Tibial nerve (tissue), 4 donors: Measurements from ENCODE around the gene PCDH7. TPM values are rescaled to one million over a fixed set of nuclear protein-coding genes. Genes with fewer than 3 reads are reported as not detected.

Source experiments
- DNase-seq, 2 donors: peaks; one replicate each; pipeline ENCODE4 v3.0.0-alpha.2; 2019; ENCODE audit warnings: low spot score in 2 of 2
- H3K27ac ChIP-seq, 4 donors: fragments of 200-600 bp; sonication (generic) in 3 of 4; one replicate each; pipeline ENCODE4 v1.5.1; 2017 to 2019; ENCODE audit warnings: mild to moderate bottlenecking in 1 of 4
- H3K27me3 ChIP-seq, 2 donors: fragments of 200-600 bp; sonication (generic) in 1 of 2; one replicate each; pipeline versions ENCODE4 v1.5.1 to v1.6.0; 2017 to 2019
- H3K36me3 ChIP-seq, 3 donors: fragments of 200-600 bp; sonication (generic); one replicate each; pipeline ENCODE4 v1.5.1; 2018 to 2019
- H3K4me1 ChIP-seq, 4 donors: fragments of 200-600 bp; sonication (generic) in 3 of 4; one replicate each; pipeline ENCODE4 v1.5.1; 2017 to 2019
- H3K4me3 ChIP-seq, 4 donors: fragments of 200-600 bp; sonication (generic) in 3 of 4; one replicate each; pipeline ENCODE4 v1.5.1; 2017 to 2019; ENCODE audit warnings: mild to moderate bottlenecking in 1 of 4, moderate library complexity in 1 of 4
- H3K9me3 ChIP-seq, 4 donors: fragments of 200-600 bp; sonication (generic) in 3 of 4; one replicate each; pipeline ENCODE4 v1.5.1; 2017 to 2019
- EP300 ChIP-seq, 2 donors: sonication (generic); formaldehyde crosslinking; IDR thresholded peaks; one replicate each; pipeline ENCODE4 v1.6.1; 2017; ENCODE audit warnings: antibody characterized with exemption in 2 of 2, mild to moderate bottlenecking in 1 of 2
- POLR2A ChIP-seq, 2 donors: fragments of 450-650 bp; IDR thresholded peaks; one replicate each; pipeline ENCODE4 v1.6.1; 2017; ENCODE audit warnings: antibody characterized with exemption in 2 of 2, mild to moderate bottlenecking in 2 of 2, moderate library complexity in 2 of 2
- WGBS, 2 donors: methylation state at CpG; one replicate each; pipeline ENCODE4 v1.1.5; 2018; 5-methylcytosine and 5-hydroxymethylcytosine counted together
- total RNA-seq, 4 donors: library from RNA; depleted of rRNA; stranded (reverse); fragments of >200 nt; gene quantifications; one replicate each; pipeline ENCODE4 v1.1.0, GENCODE V29; 2016
- TF ChIP-seq, protein P1 (sequence below), 5 experiments: fragments of 200-600 bp in 3 of 5; fragments of 450-650 bp in 2 of 5; sonication (generic) in 3 of 5; IDR thresholded peaks; one replicate each; pipeline ENCODE4 v1.5.1; 2016 to 2019; ENCODE audit warnings: antibody characterized with exemption in 5 of 5, mild to moderate bottlenecking in 3 of 5, moderate library complexity in 2 of 5

PCDH7 gene
- total RNA-seq, 4 donors from 2014 or later, result 5.1 to 26.0 (median 14.2) TPM

DNA sequence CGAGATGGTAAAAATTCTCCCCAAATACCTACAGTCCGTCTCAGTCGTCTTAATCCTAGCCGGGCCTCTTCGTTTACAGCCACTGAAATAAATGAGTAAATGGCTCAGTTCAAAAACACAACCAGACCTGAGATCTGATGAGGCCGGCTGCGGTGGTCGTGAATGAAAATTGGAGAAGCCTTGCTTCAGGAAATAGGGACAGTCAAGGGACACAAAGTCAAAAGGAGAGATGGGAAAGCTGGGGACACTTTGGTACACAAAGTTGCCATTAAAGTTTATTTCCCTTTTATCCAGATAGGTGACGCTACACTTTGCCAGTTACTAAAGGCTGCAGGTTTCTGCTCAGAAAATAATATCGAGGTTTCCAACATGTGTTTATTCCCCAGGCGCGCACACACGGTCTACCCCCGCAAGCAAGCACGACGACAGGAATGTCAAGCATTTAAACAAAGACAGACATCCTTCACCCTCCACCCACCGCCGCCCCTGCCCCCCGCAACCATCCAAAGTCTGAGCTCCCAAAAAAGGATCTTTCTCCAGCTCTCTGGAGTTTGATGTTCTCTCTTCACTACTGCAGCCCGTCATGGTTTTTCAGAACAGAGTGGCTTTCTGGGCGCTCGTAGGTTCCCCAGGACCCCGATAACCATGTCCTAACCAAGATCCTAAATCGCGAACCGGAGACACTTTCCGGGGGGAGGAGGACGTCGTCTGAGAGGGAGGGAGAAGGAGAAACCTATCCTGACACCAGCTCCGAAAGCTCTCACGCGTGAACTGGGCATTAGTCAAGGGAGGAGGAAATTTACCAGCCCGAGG lies 1.3 kb upstream of the PCDH7 start:
- peak overlapping the region; percentile 43 to 69 (median 54) for H3K4me3 ChIP-seq
- H3K27ac ChIP-seq, result peak overlapping the region; percentile 32 to 73 (median 61)
- peaks cover 0 to 52% of the 10 kb centered on the region in 2 donors for H3K27me3 ChIP-seq
- TF ChIP-seq EP300 (IDR thresholded peaks at IDR 0.05) (no peak), POLR2A (IDR thresholded peaks at IDR 0.05) (peak in 1 of 2 donors; percentile 25)
- TF ChIP-seq, protein P1, sequence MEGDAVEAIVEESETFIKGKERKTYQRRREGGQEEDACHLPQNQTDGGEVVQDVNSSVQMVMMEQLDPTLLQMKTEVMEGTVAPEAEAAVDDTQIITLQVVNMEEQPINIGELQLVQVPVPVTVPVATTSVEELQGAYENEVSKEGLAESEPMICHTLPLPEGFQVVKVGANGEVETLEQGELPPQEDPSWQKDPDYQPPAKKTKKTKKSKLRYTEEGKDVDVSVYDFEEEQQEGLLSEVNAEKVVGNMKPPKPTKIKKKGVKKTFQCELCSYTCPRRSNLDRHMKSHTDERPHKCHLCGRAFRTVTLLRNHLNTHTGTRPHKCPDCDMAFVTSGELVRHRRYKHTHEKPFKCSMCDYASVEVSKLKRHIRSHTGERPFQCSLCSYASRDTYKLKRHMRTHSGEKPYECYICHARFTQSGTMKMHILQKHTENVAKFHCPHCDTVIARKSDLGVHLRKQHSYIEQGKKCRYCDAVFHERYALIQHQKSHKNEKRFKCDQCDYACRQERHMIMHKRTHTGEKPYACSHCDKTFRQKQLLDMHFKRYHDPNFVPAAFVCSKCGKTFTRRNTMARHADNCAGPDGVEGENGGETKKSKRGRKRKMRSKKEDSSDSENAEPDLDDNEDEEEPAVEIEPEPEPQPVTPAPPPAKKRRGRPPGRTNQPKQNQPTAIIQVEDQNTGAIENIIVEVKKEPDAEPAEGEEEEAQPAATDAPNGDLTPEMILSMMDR (IDR thresholded peaks at IDR 0.05), result peak in 2 of 5 experiments; percentile 15 to 24
- 0 to 1% methylated on average over 33 of the region's 33 CpGs for WGBS, 2 donors
- no peaks in the 10 kb centered on the region for H3K36me3 ChIP-seq
- H3K9me3 ChIP-seq, result no peaks in the 10 kb centered on the region
- DNase-seq, result no peak
- H3K4me1 ChIP-seq, result peaks cover 0 to 60% (median 16%) of the 10 kb centered on the region in 4 donors

DNA sequence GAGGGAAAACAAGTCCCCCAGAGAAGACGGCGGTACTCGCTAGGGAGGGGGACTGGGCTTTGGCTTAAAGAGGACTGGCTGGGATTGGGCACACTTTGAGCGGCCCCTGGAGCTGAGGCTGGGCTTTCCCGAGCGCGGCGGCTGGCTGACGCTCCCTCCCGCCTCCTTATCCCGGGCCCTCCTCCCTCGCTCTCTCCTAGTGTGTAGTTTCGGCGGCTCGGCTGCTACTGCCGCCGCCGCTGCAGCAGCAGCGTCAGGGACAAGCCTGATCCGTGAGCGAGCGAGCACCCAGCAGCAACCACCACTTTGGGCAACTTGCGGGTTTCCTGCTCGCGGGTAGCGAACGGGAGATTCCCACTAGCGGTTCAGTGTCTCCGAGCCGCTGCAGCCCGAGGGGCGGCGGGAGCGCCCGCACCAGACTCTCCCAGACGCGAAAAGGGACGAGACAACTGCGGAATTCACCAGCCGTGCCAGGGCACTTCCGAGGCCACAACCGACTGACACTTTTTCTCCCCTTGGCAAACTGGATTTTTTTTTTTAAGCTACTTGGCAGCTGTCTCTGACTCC lies 632 bp upstream of the PCDH7 start:
- no peak for DNase-seq
- peak in 1 of 2 donors; percentile 10 for TF ChIP-seq POLR2A (IDR thresholded peaks at IDR 0.05)
- no peak for TF ChIP-seq EP300 (IDR thresholded peaks at IDR 0.05)
- Histone ChIP-seq H3K27me3 (peaks cover 0 to 53% of the 10 kb centered on the region in 2 donors), H3K4me1 (peaks cover 0 to 60% (median 16%) of the 10 kb centered on the region in 4 donors), H3K9me3 (no peaks in the 10 kb centered on the region), H3K27ac (peak overlapping the region; percentile 32 to 57 (median 49)), H3K36me3 (no peaks in the 10 kb centered on the region), H3K4me3 (peak overlapping the region; percentile 43 to 69 (median 54))
- WGBS, 2 donors, result 0% methylated on average over 38 to 40 of the region's 42 CpGs

DNA sequence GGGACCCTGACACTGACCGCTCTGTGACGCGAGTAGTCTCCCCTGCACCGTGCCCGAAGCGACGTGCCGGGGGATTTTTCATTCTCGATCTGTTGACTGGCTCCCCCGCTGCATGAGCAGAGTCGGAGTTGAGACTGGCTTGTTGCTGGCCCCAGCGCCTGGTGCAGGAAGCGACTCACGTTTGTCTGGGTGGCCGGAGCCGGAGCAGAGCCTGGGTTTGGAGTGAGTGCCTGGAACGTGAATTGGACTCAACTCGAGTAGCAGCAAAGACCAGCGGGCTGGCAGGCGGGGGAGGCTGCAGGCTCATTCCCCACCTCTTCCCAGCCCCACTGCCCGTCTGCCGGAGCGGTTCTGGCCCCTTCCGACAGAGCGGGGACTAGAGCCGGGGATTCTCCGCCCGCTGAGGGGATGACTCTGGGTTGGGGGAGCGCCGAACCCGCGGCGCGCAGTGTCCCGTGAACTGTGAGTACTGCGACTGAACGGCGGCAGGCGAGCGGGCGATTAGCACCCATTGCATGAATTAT lies 554 bp downstream of the PCDH7 start:
- Histone ChIP-seq H3K27me3 (peaks cover 0 to 53% of the 10 kb centered on the region in 2 donors), H3K36me3 (no peaks in the 10 kb centered on the region), H3K27ac (peak overlapping the region in 3 of 4 donors; percentile 33 to 55 (median 39)), H3K4me1 (peaks cover 0 to 60% (median 16%) of the 10 kb centered on the region in 4 donors), H3K9me3 (no peaks in the 10 kb centered on the region), H3K4me3 (peak overlapping the region; percentile 43 to 69 (median 54))
- DNase-seq, result no peak
- TF ChIP-seq EP300 (IDR thresholded peaks at IDR 0.05) (no peak), POLR2A (IDR thresholded peaks at IDR 0.05) (no peak)
- TF ChIP-seq, protein P1 (IDR thresholded peaks at IDR 0.05), result no peak
- 1 to 2% methylated on average over 23 to 34 of the region's 41 CpGs for WGBS, 2 donors

DNA sequence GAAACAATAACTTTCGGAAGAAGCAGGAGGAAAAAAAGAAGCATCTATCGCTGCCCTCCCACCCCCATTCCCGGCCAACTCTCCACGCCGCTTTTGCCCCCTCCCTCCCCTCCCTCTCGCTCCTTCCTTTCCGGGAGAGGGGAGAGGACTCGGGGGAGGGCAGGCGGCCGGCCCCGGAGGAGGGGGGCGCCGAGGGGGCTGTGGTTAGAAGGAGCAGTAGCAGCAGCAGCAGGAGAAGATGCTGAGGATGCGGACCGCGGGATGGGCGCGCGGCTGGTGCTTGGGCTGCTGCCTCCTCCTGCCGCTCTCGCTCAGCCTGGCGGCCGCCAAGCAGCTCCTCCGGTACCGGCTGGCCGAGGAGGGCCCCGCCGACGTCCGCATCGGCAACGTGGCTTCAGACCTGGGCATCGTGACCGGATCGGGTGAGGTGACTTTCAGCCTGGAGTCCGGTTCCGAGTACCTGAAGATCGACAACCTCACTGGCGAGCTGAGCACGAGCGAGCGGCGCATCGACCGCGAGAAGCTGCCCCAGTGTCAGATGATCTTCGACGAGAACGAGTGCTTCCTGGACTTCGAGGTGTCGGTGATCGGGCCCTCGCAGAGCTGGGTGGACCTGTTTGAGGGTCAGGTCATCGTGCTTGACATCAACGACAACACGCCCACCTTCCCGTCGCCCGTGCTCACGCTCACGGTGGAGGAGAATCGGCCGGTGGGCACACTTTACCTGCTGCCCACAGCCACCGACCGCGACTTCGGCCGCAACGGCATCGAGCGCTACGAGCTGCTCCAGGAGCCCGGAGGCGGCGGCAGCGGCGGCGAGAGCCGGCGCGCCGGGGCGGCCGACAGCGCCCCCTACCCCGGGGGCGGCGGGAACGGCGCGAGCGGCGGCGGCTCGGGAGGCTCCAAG lies 1.3 kb downstream of the PCDH7 start:
- no peak for TF ChIP-seq POLR2A (IDR thresholded peaks at IDR 0.05)
- TF ChIP-seq, protein P1 (IDR thresholded peaks at IDR 0.05), result peak; percentile 14 to 62 (median 54)
- no peak for DNase-seq
- WGBS, 2 donors, result 1% methylated on average over 59 to 80 of the region's 95 CpGs
- Histone ChIP-seq H3K4me1 (peaks cover 0 to 57% (median 16%) of the 10 kb centered on the region in 4 donors), H3K4me3 (peak overlapping the region; percentile 43 to 69 (median 54)), H3K9me3 (no peaks in the 10 kb centered on the region), H3K27ac (peak overlapping the region in 2 of 4 donors; percentile 33 to 39), H3K36me3 (no peaks in the 10 kb centered on the region), H3K27me3 (peaks cover 0 to 53% of the 10 kb centered on the region in 2 donors)

DNA sequence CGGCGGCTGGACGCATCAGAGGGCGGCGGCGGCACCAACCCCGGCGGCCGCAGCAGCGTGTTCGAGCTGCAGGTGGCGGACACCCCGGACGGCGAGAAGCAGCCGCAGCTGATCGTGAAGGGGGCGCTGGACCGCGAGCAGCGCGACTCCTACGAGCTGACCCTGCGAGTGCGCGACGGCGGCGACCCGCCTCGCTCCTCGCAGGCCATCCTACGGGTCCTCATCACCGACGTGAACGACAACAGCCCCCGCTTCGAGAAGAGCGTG lies 1.9 kb downstream of the PCDH7 start:
- Histone ChIP-seq H3K27ac (no peak overlapping the region), H3K9me3 (no peaks in the 10 kb centered on the region), H3K4me3 (peak overlapping the region; percentile 43 to 69 (median 54)), H3K4me1 (peaks cover 0 to 55% (median 16%) of the 10 kb centered on the region in 4 donors), H3K27me3 (peaks cover 0 to 53% of the 10 kb centered on the region in 2 donors), H3K36me3 (no peaks in the 10 kb centered on the region)
- 0 to 1% methylated on average over 16 to 39 of the region's 39 CpGs for WGBS, 2 donors
- no peak for DNase-seq
- TF ChIP-seq, protein P1 (IDR thresholded peaks at IDR 0.05), result peak in 1 of 5 experiments; percentile 3
- no peak for TF ChIP-seq EP300 (IDR thresholded peaks at IDR 0.05)
